Activated CD4-positive, alpha-beta T cell treated with anti-CD3 and anti-CD28 coated beads for 36 hours (primary cell): ENCODE measurements around the gene MGA. TPM values are rescaled to one million over a fixed set of nuclear protein-coding genes. Genes with fewer than 3 reads are reported as not detected.
"Not testable (repeated sequence)": the region's sequence is repeated elsewhere in the genome, so short reads cannot be mapped to it uniquely, and the experiment has no call there.

ENCODE experiments used
- ATAC-seq: fragments of 200-7000 bp; cut with Tn5 transposase; one replicate; pipeline ENCODE4 v1.10.0; 2021; ENCODE audit warnings: mild to moderate bottlenecking, moderate library complexity
- CTCF ChIA-PET: fragments of 350-600 bp; sonication (Branson Sonifier 250); formaldehyde crosslinking; loops from one replicate; lab custom pipeline; 2021; ENCODE audit warnings: antibody characterized with exemption; lab: Charles Lee
- POLR2A ChIA-PET: fragments of 350-600 bp; sonication (Branson Sonifier 250); formaldehyde crosslinking; loops from one replicate; lab custom pipeline; 2021; ENCODE audit warnings: antibody characterized with exemption, inconsistent platforms; lab: Charles Lee
- DNase-seq: peaks from one replicate; pipeline ENCODE4 v3.0.0-alpha.2; 2020
- H3K27ac Mint-ChIP-seq: one replicate; pipeline ENCODE4 v1.8.0; 2021; ENCODE audit warnings: mixed read lengths
- H3K27me3 Mint-ChIP-seq: one replicate; pipeline ENCODE4 v1.8.0; 2021; ENCODE audit warnings: mixed read lengths
- H3K36me3 Mint-ChIP-seq: one replicate; pipeline ENCODE4 v1.8.0; 2021; ENCODE audit warnings: low read depth, mixed read lengths
- H3K4me1 Mint-ChIP-seq: one replicate; pipeline ENCODE4 v1.8.0; 2021; ENCODE audit warnings: mixed read lengths
- H3K4me3 Mint-ChIP-seq: one replicate; pipeline ENCODE4 v1.8.0; 2021; ENCODE audit warnings: mild to moderate bottlenecking, moderate library complexity, mixed read lengths
- H3K9me3 Mint-ChIP-seq: one replicate; pipeline ENCODE4 v1.8.0; 2021; ENCODE audit warnings: low read depth, mixed read lengths
- intact Hi-C, 2 experiments: fragments of 100-400 bp; cut with DNase I in 1 of 2; cut with micrococcal nuclease in 1 of 2; formaldehyde crosslinking; loops; one replicate each; pipeline versions ENCODE4 v1.14.2 to v1.15.1; 2022 to 2024; cut with DNase I, micrococcal nuclease
- total RNA-seq, 2 experiments: library from RNA; stranded (reverse); gene quantifications; one replicate each; pipeline ENCODE4 v1.2.3, GENCODE V29; 2021

The MGA gene
- total RNA-seq, 2 experiments from 2014 or later: 33.7 to 39.3 TPM

- H3K27ac Mint-ChIP-seq: no peak overlapping the region
- H3K27me3 Mint-ChIP-seq: no peaks in the 10 kb centered on the region
- ChIA-PET CTCF (no interaction called here), POLR2A (no interaction called here)
- H3K4me1 Mint-ChIP-seq: no peaks in the 10 kb centered on the region
- intact Hi-C loops: no loop called here
- H3K36me3 Mint-ChIP-seq: peaks cover 43% of the 10 kb centered on the region
- no peak overlapping the region for H3K4me3 Mint-ChIP-seq
- no peak for DNase-seq
- no peak for ATAC-seq
- H3K9me3 Mint-ChIP-seq: no peaks in the 10 kb centered on the region
These were observed 52.8 kb downstream of the MGA start for GRCh38 chr15:41713047-41713446.

GRCh38 chr15:41714291-41714690 is 54.1 kb downstream of the MGA start:
- Mint-ChIP-seq H3K27ac (no peak overlapping the region), H3K27me3 (no peaks in the 10 kb centered on the region), H3K4me1 (no peaks in the 10 kb centered on the region), H3K36me3 (peaks cover 32% of the 10 kb centered on the region), H3K4me3 (no peak overlapping the region), H3K9me3 (no peaks in the 10 kb centered on the region)
- ATAC-seq (no peak), DNase-seq (no peak)
- intact Hi-C loops: no loop called here
- CTCF ChIA-PET: interaction anchor here (1.5 kb wide), 1 partner anchor 248 kb away, joined by 3 read pairs; no protein-coding TSS in a partner anchor
- POLR2A ChIA-PET: no interaction called here

- H3K4me1 Mint-ChIP-seq: no peaks in the 10 kb centered on the region
- no peaks in the 10 kb centered on the region for H3K27me3 Mint-ChIP-seq
- ChIA-PET CTCF (interaction anchor here (1.0 to 1.3 kb wide), 2 partner anchors 94 to 113 kb away, joined by 3 read pairs; no protein-coding TSS in a partner anchor), POLR2A (no interaction called here)
- H3K4me3 Mint-ChIP-seq: no peak overlapping the region
- H3K36me3 Mint-ChIP-seq: peaks cover 13% of the 10 kb centered on the region
- no peak overlapping the region for H3K27ac Mint-ChIP-seq
- no peaks in the 10 kb centered on the region for H3K9me3 Mint-ChIP-seq
- ATAC-seq: no peak
- intact Hi-C loops: no loop called here
- no peak for DNase-seq
These were observed 56.7 kb downstream of the MGA start for GRCh38 chr15:41716864-41717263.

- H3K36me3 Mint-ChIP-seq: peaks cover 8% of the 10 kb centered on the region
- no peaks in the 10 kb centered on the region for H3K9me3 Mint-ChIP-seq
- intact Hi-C loops: no loop called here
- POLR2A ChIA-PET: no interaction called here
- CTCF ChIA-PET: no interaction called here
- H3K4me1 Mint-ChIP-seq: peaks cover 5% of the 10 kb centered on the region
- no peak for DNase-seq
- H3K27ac Mint-ChIP-seq: no peak overlapping the region
- H3K4me3 Mint-ChIP-seq: no peak overlapping the region
- no peaks in the 10 kb centered on the region for H3K27me3 Mint-ChIP-seq
- no peak for ATAC-seq
These were observed 66.9 kb downstream of the MGA start for GRCh38 chr15:41727143-41727542.

- ATAC-seq, POLR2A ChIA-PET, H3K4me3 Mint-ChIP-seq, H3K4me1 Mint-ChIP-seq, H3K27me3 Mint-ChIP-seq, CTCF ChIA-PET, DNase-seq, intact Hi-C loops, H3K36me3 Mint-ChIP-seq, H3K9me3 Mint-ChIP-seq, H3K27ac Mint-ChIP-seq: not testable (repeated sequence)
These were observed 67.9 kb downstream of the MGA start for GRCh38 chr15:41728061-41728460.

- ChIA-PET CTCF (interaction anchor here (1.1 kb wide), 1 partner anchor 43 kb away, joined by 4 read pairs; no protein-coding TSS in a partner anchor), POLR2A (no interaction called here)
- Mint-ChIP-seq H3K9me3 (no peaks in the 10 kb centered on the region), H3K36me3 (peaks cover 12% of the 10 kb centered on the region), H3K4me3 (no peak overlapping the region), H3K27me3 (no peaks in the 10 kb centered on the region), H3K4me1 (no peaks in the 10 kb centered on the region), H3K27ac (no peak overlapping the region)
- ATAC-seq (no peak), DNase-seq (no peak)
- intact Hi-C loops: no loop called here
These were observed 70.3 kb downstream of the MGA start for GRCh38 chr15:41730543-41730942.

- no peak for ATAC-seq
- no peaks in the 10 kb centered on the region for H3K27me3 Mint-ChIP-seq
- H3K4me1 Mint-ChIP-seq: no peaks in the 10 kb centered on the region
- intact Hi-C loops: no loop called here
- no peak overlapping the region for H3K27ac Mint-ChIP-seq
- no peak overlapping the region for H3K4me3 Mint-ChIP-seq
- POLR2A ChIA-PET: no interaction called here
- H3K9me3 Mint-ChIP-seq: no peaks in the 10 kb centered on the region
- CTCF ChIA-PET: no interaction called here
- H3K36me3 Mint-ChIP-seq: peaks cover 18% of the 10 kb centered on the region
- no peak for DNase-seq
These were observed 72.3 kb downstream of the MGA start for GRCh38 chr15:41732483-41732882.

GRCh38 chr15:41734079-41734478 is 73.9 kb downstream of the MGA start:
- Mint-ChIP-seq H3K9me3 (no peaks in the 10 kb centered on the region), H3K27me3 (no peaks in the 10 kb centered on the region), H3K36me3 (peaks cover 19% of the 10 kb centered on the region), H3K4me3 (no peak overlapping the region), H3K27ac (no peak overlapping the region), H3K4me1 (no peaks in the 10 kb centered on the region)
- DNase-seq (no peak), ATAC-seq (no peak)
- POLR2A ChIA-PET: no interaction called here
- CTCF ChIA-PET: interaction anchor here (1.1 kb wide), 1 partner anchor 29 kb away, joined by 3 read pairs; no protein-coding TSS in a partner anchor
- intact Hi-C loops: no loop called here

GRCh38 chr15:41735046-41735445 is 74.8 kb downstream of the MGA start:
- H3K9me3 Mint-ChIP-seq: no peaks in the 10 kb centered on the region
- POLR2A ChIA-PET: interaction anchor here (0.6 kb wide), 1 partner anchor 1225 kb away, joined by 3 read pairs; no protein-coding TSS in a partner anchor
- ATAC-seq (no peak), DNase-seq (no peak)
- CTCF ChIA-PET: interaction anchor here (1.1 to 1.6 kb wide), 3 partner anchors 15 to 101 kb away, joined by 3 to 5 read pairs (median 4); partner anchors contain the start of gene MAPKBP1
- H3K27ac Mint-ChIP-seq: no peak overlapping the region
- H3K27me3 Mint-ChIP-seq: no peaks in the 10 kb centered on the region
- no peak overlapping the region for H3K4me3 Mint-ChIP-seq
- peaks cover 19% of the 10 kb centered on the region for H3K36me3 Mint-ChIP-seq
- H3K4me1 Mint-ChIP-seq: no peaks in the 10 kb centered on the region
- intact Hi-C loops: no loop called here

- ChIA-PET CTCF (interaction anchor here (1.1 to 1.6 kb wide), 3 partner anchors 15 to 102 kb away, joined by 3 to 5 read pairs (median 4); partner anchors contain the start of gene MAPKBP1), POLR2A (interaction anchor here (0.6 kb wide), 1 partner anchor 1224 kb away, joined by 3 read pairs; no protein-coding TSS in a partner anchor)
- DNase-seq, intact Hi-C loops, H3K4me1 Mint-ChIP-seq, H3K4me3 Mint-ChIP-seq, H3K9me3 Mint-ChIP-seq, H3K27me3 Mint-ChIP-seq, H3K27ac Mint-ChIP-seq, ATAC-seq: not testable (repeated sequence)
- peaks cover 18% of the 10 kb centered on the region for H3K36me3 Mint-ChIP-seq
These were observed 75.3 kb downstream of the MGA start for GRCh38 chr15:41735492-41735891.

GRCh38 chr15:41746802-41747201 is 86.6 kb downstream of the MGA start:
- ATAC-seq (no peak), DNase-seq (no peak)
- no peak overlapping the region for H3K27ac Mint-ChIP-seq
- H3K4me1 Mint-ChIP-seq: peaks cover 2% of the 10 kb centered on the region
- H3K9me3 Mint-ChIP-seq: no peaks in the 10 kb centered on the region
- ChIA-PET POLR2A (interaction anchor here (0.7 kb wide), 1 partner anchor 21 kb away, joined by 5 read pairs; no protein-coding TSS in a partner anchor), CTCF (interaction anchor here (0.6 to 1.8 kb wide), 6 partner anchors 27 to 281 kb away, joined by 3 to 8 read pairs (median 4); partner anchors contain the start of gene MAPKBP1)
- intact Hi-C loops: no loop called here
- no peaks in the 10 kb centered on the region for H3K27me3 Mint-ChIP-seq
- H3K36me3 Mint-ChIP-seq: peaks cover 7% of the 10 kb centered on the region
- no peak overlapping the region for H3K4me3 Mint-ChIP-seq

GRCh38 chr15:41756198-41756597 is 96.0 kb downstream of the MGA start:
- Mint-ChIP-seq H3K4me3 (no peak overlapping the region), H3K9me3 (no peaks in the 10 kb centered on the region), H3K27ac (no peak overlapping the region), H3K36me3 (peaks cover 10% of the 10 kb centered on the region), H3K27me3 (no peaks in the 10 kb centered on the region), H3K4me1 (no peaks in the 10 kb centered on the region)
- ATAC-seq: no peak
- DNase-seq: no peak
- intact Hi-C loops: no loop called here
- CTCF ChIA-PET: interaction anchor here (1.2 kb wide), 1 partner anchor 20 kb away, joined by 3 read pairs; no protein-coding TSS in a partner anchor
- POLR2A ChIA-PET: no interaction called here
